Ovary (tissue), 9 donors: ENCODE results near the gene SLC17A5. TPM values are rescaled to one million over a fixed set of nuclear protein-coding genes. Genes with fewer than 3 reads are reported as not detected.

Source experiments
- DNase-seq, 5 donors: peaks; one replicate each; pipeline ENCODE4 v3.0.0-alpha.2; 2019 to 2020
- H3K27ac ChIP-seq, 2 donors: fragments of 200-600 bp; one replicate each; pipeline versions ENCODE4 v1.5.1 to v1.8.0; 2019 to 2022
- H3K27me3 ChIP-seq: fragments of 200-600 bp; one replicate; pipeline ENCODE4 v1.8.0; 2022
- H3K36me3 ChIP-seq: fragments of 200-600 bp; sonication (generic); one replicate; pipeline ENCODE4 v1.5.1; 2019
- H3K4me1 ChIP-seq: one replicate; pipeline ENCODE4 v1.8.1; 2013; ENCODE audit warnings: mild to moderate bottlenecking, moderate library complexity; ENCODE audit not compliant: insufficient read depth
- H3K4me3 ChIP-seq: fragments of 200-600 bp; sonication (generic); one replicate; pipeline ENCODE4 v1.5.1; 2017
- H3K9me3 ChIP-seq, 2 donors: fragments of 200-600 bp in 1 of 2; sonication (generic) in 1 of 2; one replicate each; pipeline versions ENCODE4 v1.5.1 to v1.8.1; 2013 to 2019; ENCODE audit warnings: mild to moderate bottlenecking in 1 of 2, moderate library complexity in 1 of 2
- EP300 ChIP-seq: sonication (generic); formaldehyde crosslinking; IDR thresholded peaks from one replicate; pipeline ENCODE4 v1.6.1; 2017; ENCODE audit warnings: antibody characterized with exemption
- POLR2A ChIP-seq: fragments of 450-650 bp; IDR thresholded peaks from one replicate; pipeline ENCODE4 v1.6.1; 2017; ENCODE audit warnings: antibody characterized with exemption, mild to moderate bottlenecking, moderate library complexity
- WGBS, 3 donors: extraction: QIAGEN DNeasy Blood & Tissue Kit in 1 of 3; methylation state at CpG; one replicate each; pipeline versions ENCODE4 v1.1.5 to v1.1.7; 2013 to 2017; 5-methylcytosine and 5-hydroxymethylcytosine counted together
- intact Hi-C, 4 donors: fragments of 100-400 bp; cut with DNase I; formaldehyde crosslinking; loops; one replicate each; pipeline versions ENCODE4 v1.11.0 to v1.15.1; 2022 to 2023
- polyA plus RNA-seq, 2 donors: library from polyadenylated mRNA; stranded (reverse); fragments of 200-250 nt in 1 of 2; fragments of 350-450 nt in 1 of 2; fragmentation: Illumina TruSeq in 1 of 2; extraction: RNeasy Lipid Tissue Mini Kit (QIAGEN cat#74804) in 1 of 2; gene quantifications; one replicate each; pipeline ENCODE4 v1.2.3, GENCODE V29; 2013 to 2014
- total RNA-seq, 7 donors: library from RNA; depleted of rRNA in 2 of 7; stranded (reverse); fragments of >200 nt in 2 of 7; fragmentation: NEBNext Ultra II Directional in 3 of 7; extraction: Animal tissue kit (Norgen Biotek cat#: 25700) in 3 of 7; gene quantifications; one replicate each; pipeline versions ENCODE4 v1.1.0 to v1.2.4, GENCODE V29; 2016 to 2023
- TF ChIP-seq, protein P1 (sequence below), 3 donors: fragments of 450-650 bp in 2 of 3; fragments of 200-600 bp in 1 of 3; IDR thresholded peaks; one replicate each; pipeline versions ENCODE4 v1.5.1 to v1.8.0; 2016 to 2022; ENCODE audit warnings: antibody characterized with exemption in 3 of 3, mild to moderate bottlenecking in 1 of 3
- donor health status: DM: no; HTN: no; CAD: no; lungs with moderate emphysema.
- donor health status: DM: no; HTN: no; CAD: no.
- donor health status: Bipolar disorder and iron deficiency.
- donor health status: DM: yes; HTN: yes; CAD: no.
- donor health status: DM: no; HTN: no; CAD: no.
- donor health status: DM: yes; HTN: yes; CAD: no.

SLC17A5 gene
- total and polyA plus RNA-seq, 9 donors: 4.3 to 18.3 (median 7.0) TPM

GRCh38 chr6:73679009-73679408 lies 25.2 kb upstream of the SLC17A5 start:
- intact Hi-C loops: loop anchor here in 1 of 4 donors (10.0 kb wide), 1 partner anchor 56 kb away; no protein-coding TSS in a partner anchor
- Histone ChIP-seq H3K4me3 (no peak overlapping the region), H3K9me3 (no peaks in the 10 kb centered on the region), H3K4me1 (no peaks in the 10 kb centered on the region), H3K27me3 (no peaks in the 10 kb centered on the region), H3K36me3 (no peaks in the 10 kb centered on the region), H3K27ac (no peak overlapping the region)
- no peak for DNase-seq
- 64 to 68% (median 67%) methylated on average over 3 of the region's 3 CpGs for WGBS, 3 donors
- no peak for TF ChIP-seq POLR2A
- no peak for TF ChIP-seq EP300
- TF ChIP-seq, protein P1, sequence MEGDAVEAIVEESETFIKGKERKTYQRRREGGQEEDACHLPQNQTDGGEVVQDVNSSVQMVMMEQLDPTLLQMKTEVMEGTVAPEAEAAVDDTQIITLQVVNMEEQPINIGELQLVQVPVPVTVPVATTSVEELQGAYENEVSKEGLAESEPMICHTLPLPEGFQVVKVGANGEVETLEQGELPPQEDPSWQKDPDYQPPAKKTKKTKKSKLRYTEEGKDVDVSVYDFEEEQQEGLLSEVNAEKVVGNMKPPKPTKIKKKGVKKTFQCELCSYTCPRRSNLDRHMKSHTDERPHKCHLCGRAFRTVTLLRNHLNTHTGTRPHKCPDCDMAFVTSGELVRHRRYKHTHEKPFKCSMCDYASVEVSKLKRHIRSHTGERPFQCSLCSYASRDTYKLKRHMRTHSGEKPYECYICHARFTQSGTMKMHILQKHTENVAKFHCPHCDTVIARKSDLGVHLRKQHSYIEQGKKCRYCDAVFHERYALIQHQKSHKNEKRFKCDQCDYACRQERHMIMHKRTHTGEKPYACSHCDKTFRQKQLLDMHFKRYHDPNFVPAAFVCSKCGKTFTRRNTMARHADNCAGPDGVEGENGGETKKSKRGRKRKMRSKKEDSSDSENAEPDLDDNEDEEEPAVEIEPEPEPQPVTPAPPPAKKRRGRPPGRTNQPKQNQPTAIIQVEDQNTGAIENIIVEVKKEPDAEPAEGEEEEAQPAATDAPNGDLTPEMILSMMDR (IDR thresholded peaks at IDR 0.05): no peak

DNA sequence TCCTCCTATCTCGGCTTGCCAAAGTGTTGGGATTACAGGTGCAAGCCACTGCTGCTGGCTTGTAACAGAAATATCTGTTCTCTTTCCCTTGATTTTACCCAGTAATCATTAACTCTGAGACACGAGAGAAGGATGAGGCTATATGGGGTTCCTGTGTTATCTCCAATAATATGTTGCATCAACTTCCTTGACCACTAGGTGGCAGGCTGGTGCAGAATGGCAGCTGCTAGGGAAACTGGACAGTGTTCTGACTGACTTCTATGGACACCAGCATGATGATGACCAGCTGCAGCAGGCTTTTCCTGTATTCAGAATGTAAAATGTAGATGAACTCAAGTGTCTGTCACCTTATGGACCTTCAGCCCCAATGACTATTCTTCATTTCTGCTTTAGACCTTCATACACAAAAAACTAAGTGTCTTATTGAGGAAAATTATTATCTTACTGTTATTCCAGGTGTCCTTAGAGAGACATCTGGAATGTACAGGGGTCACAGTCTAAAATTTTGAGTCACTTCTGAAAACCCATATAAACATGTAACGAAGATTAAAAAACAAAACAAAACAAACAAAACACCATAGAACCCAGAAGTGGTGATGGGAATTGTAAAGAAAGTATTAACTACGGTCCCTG lies 21.8 kb upstream of the SLC17A5 start:
- intact Hi-C loops: loop anchor here in 1 of 4 donors (10.0 kb wide), 1 partner anchor 59 kb away; no protein-coding TSS in a partner anchor
- H3K27me3 ChIP-seq: no peaks in the 10 kb centered on the region
- WGBS, 3 donors: 35 to 44% (median 36%) methylated on average over 4 of the region's 4 CpGs
- no peaks in the 10 kb centered on the region for H3K4me1 ChIP-seq
- DNase-seq: peak in 4 of 5 donors; percentile 36 to 65 (median 52)
- H3K9me3 ChIP-seq: no peaks in the 10 kb centered on the region
- H3K4me3 ChIP-seq: no peak overlapping the region
- H3K27ac ChIP-seq: no peak overlapping the region
- TF ChIP-seq, protein P1 (IDR thresholded peaks at IDR 0.05): peak; percentile 43 to 50 (median 47)
- no peak for TF ChIP-seq POLR2A
- no peaks in the 10 kb centered on the region for H3K36me3 ChIP-seq

DNA sequence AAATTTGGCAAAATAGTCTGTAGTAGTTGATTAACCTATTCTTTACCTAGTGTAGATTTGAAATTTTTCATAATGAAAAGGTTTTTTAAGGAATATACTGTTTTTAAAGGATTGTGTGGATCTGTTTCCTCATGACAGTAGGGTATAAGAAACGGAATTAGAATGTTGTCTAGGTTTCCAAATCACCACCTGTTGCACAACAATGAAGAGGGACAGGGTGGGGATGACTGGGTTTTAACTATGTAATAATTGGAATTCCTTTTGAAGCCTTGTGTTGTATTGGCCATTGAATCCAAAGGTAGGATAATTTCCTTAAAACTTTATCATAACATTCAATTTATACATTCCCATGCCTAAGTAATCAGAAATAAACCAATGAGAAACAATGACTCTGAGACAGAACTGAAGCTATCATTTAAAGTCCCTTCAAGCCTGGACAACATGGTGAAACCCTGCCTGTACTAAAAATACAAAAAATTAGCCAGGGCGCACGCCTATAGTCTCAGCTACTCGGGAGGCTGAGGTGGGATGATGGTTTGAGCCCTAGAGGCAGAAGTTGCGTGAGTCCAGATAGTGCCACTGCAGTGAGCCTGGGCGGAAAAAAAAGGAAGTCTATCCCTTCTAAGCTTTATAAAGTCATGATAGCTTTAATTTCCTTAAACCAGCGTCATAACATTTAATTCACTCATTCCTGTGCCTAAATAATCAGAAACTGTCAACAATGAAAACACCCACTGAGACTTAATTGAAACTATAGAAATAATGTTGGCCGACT lies 18.3 kb upstream of the SLC17A5 start:
- Histone ChIP-seq H3K4me3 (no peak overlapping the region), H3K9me3 (no peaks in the 10 kb centered on the region), H3K27me3 (no peaks in the 10 kb centered on the region), H3K4me1 (no peaks in the 10 kb centered on the region), H3K27ac (no peak overlapping the region), H3K36me3 (no peaks in the 10 kb centered on the region)
- no peak for TF ChIP-seq EP300
- TF ChIP-seq, protein P1 (IDR thresholded peaks at IDR 0.05): no peak
- no peak for TF ChIP-seq POLR2A
- DNase-seq: no peak
- 78 to 85% (median 82%) methylated on average over 8 of the region's 8 CpGs for WGBS, 3 donors
- intact Hi-C loops: loop anchor here in 1 of 4 donors (10.0 kb wide), 1 partner anchor 63 kb away; no protein-coding TSS in a partner anchor

DNA sequence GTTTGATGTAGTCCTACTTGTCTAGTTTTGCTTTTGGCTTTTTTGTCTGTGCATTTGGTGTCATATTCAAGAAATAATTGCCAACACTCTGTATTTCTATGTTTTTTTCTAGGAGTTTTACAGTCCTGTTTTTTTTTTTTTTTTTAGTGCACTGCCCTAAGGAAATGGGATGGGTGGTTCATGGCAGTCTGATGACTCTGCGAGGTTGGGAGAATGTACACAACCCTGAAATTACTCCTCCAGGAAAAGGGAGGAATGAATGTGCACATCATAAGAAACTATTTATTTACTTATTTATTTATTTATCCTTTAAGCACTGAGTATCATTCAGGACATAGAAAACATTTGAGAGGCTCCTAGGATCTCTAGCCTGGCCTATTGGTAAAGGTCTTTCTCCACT lies 15.2 kb upstream of the SLC17A5 start:
- TF ChIP-seq, protein P1 (IDR thresholded peaks at IDR 0.05): no peak
- intact Hi-C loops: no loop called here
- Histone ChIP-seq H3K4me1 (no peaks in the 10 kb centered on the region), H3K4me3 (no peak overlapping the region), H3K36me3 (no peaks in the 10 kb centered on the region), H3K27ac (no peak overlapping the region), H3K9me3 (no peaks in the 10 kb centered on the region), H3K27me3 (no peaks in the 10 kb centered on the region)
- no peak for DNase-seq
- WGBS, 3 donors: 75 to 89% (median 84%) methylated on average over 1 of the region's 1 CpG
